ENCODE results near the gene SERPINA12.

DNA sequence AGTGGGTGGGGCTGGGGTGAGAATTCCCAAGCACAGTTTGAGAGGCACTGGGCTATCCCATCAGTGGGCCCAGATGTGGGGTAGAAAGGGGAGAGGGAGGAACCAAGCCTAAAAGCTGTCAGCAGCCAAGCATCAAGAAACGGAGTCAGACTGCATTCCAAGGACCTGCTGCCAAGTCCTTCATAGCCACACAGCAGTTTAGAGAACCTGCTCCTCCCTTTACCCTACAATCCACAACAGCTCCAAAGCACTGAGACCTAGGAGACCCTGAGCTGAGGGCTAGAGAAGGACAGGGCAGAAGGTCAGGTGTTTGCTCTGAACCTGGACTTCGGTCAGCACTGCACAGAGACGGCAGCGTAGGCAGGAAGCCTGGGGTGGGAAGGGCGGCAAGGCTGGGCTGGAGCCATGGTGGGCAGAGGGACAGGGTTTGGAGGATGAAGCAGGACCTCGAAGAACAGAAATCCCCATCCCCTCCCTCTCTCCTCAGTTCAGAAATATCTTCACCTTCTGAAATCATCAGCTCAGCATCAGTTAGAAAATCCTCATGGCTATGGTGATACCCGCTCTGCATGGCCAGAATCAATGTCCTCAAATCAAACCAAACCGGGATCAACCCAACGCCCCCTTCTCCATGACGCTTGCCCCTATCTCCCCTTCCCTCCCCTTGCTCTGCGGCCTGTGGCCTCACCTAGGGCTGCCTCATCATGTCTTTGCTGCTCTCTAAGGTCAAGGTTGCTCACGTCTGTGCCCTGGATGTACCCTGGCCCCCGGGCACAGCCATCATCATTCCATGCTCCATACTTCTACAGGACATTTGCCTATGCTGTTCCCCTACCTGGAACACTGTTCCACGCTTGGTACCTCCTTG lies 39.1 kb upstream of the SERPINA12 start:
- TF ChIP-seq, protein P1, sequence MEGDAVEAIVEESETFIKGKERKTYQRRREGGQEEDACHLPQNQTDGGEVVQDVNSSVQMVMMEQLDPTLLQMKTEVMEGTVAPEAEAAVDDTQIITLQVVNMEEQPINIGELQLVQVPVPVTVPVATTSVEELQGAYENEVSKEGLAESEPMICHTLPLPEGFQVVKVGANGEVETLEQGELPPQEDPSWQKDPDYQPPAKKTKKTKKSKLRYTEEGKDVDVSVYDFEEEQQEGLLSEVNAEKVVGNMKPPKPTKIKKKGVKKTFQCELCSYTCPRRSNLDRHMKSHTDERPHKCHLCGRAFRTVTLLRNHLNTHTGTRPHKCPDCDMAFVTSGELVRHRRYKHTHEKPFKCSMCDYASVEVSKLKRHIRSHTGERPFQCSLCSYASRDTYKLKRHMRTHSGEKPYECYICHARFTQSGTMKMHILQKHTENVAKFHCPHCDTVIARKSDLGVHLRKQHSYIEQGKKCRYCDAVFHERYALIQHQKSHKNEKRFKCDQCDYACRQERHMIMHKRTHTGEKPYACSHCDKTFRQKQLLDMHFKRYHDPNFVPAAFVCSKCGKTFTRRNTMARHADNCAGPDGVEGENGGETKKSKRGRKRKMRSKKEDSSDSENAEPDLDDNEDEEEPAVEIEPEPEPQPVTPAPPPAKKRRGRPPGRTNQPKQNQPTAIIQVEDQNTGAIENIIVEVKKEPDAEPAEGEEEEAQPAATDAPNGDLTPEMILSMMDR (IDR thresholded peaks at IDR 0.05): no peak
- TF ChIP-seq POLR2A (IDR thresholded peaks at IDR 0.05): no peak
